CD4-positive, alpha-beta T cell treated with Interleukin-4 for 4 hours (primary cell): Measurements from ENCODE around the gene ADAP1.
"Not testable (repeated sequence)": the region's sequence is repeated elsewhere in the genome, so short reads cannot be mapped to it uniquely, and the experiment has no call there.

ENCODE experiments used
- DNase-seq: peaks from one replicate; pipeline ENCODE4 v3.0.0-alpha.2; 2020

The ADAP1 gene

DNA sequence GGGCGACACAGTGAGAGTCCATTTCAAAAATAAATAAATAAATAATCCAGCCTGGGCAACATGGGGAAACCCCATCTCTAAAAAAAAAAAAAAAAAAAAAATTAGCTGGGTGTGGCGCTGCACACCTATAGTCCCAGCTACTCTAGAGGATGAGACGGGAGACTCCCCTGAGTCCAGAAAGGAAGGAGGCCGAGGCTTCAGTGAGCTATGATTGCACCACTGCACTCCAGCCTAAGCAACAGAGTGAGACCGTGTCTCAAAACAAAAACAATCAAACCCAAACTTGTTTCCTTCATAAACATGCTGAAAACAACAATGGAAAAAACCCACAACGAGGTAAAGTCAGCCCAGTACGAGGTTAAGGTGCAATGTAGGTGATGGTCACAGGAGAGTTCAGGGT is 19.7 kb upstream of the ADAP1 start:
- DNase-seq = peak; percentile 23

DNA sequence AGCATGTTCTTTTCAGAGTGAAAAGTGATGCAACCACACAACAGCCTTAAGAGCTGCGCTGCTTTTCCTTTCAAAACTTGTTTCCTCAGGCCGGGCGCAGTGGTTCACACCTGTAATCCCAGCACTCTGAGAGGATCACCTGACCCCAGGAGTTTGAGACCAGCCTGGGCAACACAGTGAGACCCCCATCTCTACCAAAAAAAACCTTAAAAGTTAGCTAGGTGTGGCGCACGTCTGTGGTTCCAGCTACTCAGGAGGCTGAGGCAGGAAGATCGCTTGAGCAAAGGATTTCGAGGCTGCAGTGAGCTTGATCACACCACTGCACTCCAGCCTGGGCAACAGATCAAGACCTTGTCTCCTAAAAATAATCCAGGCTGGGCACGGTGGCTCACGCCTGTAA is 18.8 kb upstream of the ADAP1 start:
- no peak for DNase-seq

DNA sequence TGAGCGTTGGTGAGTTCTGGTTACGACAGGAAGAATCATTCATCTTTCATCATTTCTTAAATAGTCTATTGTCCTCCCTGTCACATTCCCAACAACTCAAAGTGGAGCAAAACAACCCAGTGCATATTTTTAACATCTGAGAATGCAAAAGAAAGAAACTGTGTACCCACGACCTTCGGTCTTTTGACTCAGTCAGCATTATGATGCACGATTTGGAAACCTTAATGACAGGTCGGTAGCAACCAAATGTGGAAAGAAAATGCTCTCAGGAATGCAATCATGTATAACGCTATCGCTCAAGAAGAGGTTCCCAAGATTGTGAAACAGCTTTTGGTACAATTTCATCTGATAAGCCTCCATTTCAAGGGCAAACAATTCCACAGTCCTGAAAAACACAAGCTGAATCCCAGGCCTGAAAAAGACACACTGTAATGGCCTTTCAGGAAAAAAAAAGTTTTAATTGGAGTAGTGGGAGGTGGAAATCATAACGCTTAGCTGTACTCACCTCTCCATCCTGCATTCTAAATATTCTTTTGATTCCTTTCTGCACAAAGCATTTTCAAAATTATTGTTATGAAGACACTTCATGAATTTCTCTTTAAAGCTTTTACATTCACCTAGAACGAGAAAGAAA is 18.3 kb upstream of the ADAP1 start:
- no peak for DNase-seq

DNA sequence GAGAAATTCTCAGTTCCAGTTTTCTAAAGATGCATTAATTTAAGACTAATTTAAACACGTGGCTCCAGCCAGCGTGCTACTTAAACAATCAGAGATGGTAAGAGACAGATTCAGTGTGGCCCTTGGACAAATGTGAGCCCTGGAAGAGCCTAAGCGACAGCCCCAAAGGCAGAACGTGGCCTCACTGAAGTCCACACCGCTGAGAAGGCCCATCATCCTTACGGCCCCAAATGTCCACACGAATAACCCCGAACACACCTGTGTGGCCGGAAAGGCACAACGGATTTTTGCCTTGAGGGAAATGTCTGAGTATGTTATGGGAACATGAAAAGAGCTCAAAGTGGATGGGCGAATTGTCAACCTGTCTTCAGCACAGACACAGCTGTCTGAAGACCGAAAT is 17.6 kb upstream of the ADAP1 start:
- DNase-seq = no peak

DNA sequence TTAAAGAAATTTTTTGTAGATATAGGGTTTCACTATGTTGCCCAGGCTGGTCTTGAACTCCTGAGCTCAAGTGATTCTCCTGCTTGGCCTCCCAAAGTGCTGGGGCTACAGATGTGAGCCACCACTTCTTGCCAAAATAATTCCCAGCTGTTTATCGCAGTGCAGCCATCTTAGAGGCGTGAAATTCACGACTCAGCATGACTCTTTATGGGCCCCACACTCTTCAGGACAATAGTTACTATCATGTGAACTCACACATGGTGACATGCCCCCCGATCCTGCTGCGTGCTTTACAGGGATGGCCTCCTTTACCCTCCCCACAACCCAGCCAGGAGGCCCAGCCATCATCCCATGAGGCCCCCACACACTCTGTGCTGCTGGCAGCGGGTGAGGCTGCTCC is 16.3 kb upstream of the ADAP1 start:
- DNase-seq = no peak

DNA sequence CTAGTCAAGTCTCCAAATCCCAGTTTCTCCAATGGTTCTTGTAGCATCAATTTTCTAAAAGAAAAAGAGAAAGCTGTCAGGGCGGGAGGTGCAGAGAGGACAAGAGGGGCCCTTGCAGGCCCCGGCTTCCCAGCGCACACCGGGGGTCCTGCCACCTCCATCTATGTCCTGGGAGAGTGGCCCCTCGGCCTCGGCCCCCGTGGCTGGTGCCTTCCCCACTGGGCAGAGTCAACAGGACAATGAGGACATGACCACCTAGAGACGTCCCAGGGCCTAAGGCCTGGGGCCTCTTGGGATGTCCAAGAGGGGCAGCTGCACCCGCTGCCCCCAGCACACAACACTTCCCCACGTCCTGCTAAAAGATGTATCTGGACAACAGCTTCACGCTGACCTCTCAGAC is 14.9 kb upstream of the ADAP1 start:
- DNase-seq = no peak

DNA sequence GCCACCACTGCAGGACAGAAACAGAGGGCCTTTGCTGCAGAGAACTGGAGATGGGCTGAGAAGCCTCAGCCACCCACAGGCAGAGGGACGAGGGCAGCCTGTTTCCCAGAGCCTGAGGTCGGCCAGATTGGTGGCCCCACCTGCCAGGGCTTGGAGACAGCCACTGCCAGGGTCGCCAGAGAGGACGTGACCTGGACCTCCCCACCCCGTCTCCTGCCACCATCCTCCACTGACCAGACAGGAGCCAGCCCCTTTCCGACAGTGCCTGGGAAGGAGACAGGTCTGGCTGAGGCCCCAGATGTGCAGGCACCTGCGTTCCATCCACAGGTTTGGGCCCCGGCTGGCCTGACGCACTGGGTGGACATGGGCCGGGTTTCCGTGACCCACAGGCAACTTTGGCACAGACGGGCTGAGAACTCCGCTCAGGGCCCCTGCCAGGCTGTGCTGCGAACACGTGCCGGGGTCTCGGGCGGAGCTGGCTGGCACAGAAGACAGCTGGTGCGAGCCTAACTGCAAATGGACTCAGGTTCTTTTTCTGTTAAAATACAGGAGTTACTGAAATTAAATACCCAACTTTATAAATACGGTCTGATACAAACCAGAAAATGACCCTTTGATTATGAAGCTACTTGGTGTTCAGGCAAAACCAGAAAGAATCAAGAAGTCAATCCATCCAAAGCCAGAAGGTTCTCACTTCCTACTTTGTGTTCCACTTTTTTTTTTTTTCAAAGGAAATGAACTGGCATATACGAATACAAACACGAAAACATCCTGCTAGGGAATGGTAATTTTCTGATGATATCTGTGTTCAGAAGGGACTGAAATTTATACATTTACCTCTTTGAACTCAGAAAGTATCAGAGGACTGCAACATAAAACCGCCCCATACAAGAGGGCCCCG is 14.0 kb upstream of the ADAP1 start:
- DNase-seq = no peak

DNA sequence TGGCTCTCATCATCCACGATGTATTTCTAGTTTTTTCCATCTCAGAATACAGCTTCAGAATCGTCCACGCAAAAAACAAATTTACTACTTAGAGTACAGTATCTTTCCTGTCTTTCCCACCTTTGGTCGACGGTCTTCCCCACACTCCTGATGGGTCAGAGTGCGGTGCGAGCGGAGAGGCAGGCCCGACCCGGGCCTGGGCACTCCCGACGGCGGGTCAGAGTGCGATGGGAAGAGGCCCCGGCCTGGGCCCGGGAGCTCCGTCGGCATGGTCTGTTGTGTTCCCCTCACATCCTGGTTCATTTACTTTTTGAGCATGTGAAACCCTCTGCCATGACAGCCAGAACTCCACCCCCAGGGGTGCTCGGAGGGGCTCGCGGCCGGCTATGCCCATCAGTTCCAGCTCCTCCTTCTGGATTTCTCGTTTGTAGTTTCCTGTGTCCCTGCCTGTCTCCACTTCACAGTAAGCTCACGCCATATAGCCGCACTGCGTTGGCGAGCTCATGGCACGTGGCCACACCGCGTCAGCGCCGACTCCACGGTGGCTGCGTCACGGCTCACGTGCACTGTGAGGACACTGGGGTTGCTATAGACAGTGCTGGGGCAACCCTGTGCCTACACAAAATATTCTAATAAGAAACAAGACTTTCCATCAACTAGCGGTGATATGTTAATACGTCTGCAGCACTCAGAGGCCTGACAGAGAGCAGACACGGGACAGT is 13.0 kb upstream of the ADAP1 start:
- no peak for DNase-seq

DNA sequence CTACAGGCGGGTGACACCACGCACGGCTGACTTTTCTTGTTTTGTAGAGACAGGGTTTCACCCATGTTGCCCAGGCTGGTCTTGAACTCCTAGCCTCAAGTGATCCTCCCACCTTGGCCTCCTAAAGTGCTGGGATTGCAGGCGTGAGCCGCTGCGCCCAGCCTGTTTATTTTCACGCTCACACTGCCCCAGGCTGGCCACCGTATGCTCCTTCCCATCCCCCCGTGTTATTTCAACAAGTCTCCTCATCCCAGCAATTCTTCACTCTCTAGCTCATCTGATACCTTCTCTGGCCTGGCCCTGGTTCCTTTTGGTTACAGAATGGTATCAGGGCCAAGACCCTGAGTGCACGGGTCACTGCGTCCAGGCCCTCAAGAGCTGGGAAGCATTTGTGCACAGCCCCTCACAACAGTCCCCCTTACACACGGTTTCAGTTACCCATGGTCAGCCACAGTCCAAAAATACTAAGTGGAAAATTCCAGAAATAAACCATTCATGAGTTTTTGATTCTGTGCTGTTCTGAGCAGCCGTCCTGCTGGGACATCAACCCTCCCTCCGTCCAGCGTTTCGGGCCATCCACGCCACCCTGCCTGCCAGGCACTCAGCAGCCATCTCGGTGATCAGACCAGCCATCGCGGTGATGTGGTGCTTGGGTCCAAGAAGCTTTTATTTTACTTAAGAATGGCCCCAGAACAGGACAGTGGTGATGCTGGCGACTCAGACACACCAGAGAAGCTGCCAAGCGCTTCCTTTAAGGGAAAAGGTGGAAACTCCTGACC is 12.0 kb upstream of the ADAP1 start:
- DNase-seq = no peak

DNA sequence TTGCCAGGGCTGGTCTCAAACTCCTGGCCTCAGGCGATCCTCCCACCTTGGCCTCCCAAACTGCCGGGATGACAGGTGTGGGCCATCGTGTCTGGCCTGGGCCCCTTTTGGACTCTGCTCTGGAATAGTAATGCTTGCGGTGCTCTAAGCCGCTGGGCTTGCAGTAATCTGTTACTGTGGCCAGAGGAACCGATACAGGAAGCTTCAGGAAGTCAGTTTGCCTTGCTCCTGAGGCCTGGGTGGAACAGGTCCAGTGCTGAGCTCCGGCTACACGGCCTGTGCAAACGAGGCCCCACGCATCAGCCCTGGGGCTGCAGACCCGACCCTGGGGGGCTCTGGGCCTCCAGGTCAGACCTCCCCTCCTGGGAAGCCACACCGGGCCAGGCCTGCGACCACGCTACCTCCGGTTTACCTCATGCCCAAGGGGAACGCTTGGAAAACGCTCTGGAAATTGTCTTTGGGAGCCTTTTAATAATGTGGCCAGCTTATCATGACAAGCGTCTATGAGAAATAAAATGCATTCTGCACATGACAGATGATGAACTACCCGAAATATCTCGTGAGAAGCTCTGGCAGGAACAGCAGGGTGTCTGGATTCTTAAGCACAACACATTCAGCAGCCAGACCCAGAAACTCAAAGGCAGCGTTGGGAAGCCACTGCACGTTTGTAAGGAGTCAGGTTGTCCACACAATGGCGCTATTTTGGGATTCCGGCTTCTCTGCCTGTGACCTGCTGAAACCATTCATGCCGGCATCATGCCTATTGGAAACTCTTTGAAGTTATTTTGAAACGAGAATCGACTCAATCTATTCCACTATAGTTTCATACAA is 10.1 kb upstream of the ADAP1 start:
- no peak for DNase-seq

DNA sequence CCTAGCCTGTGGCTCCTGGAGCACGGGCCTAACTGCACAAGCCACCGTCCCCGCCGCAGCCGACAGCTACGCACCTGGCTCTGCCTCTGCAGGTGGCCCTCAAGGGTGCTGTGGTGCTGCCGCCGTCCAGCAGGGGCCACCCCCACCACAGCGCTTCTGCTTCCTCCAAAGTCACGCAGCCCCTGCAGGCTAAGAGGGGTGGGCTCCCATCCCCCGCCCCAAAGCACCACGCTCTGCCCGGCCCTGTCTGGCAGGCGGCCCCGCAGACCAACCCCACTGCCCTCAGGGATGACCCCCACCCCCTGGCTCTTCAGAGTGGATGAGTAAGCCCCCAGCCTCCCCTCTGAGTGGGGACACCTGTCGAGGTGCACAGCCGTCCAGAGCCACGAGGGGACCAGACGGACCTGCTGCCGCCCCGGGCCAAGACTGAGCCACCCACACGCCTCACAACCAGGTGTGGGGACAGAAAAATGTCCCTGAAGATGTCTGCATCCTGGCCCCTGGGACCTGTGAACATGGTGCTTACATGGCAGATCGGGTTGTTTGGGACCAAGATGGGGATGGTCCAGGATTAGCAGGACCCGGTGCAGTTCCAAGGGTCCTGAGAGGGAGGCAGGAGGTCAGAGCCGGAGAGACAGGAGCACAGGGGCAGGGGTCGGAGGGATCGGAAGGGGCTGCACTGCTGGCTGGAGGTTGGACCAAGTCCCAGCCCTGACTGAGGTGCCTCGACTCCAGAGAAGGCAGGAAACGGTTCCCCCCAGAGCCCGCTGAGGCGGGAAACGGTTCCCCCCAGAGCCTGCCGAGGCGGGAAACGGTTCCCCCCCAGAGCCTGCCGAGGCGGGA is 9.0 kb upstream of the ADAP1 start:
- no peak for DNase-seq

DNA sequence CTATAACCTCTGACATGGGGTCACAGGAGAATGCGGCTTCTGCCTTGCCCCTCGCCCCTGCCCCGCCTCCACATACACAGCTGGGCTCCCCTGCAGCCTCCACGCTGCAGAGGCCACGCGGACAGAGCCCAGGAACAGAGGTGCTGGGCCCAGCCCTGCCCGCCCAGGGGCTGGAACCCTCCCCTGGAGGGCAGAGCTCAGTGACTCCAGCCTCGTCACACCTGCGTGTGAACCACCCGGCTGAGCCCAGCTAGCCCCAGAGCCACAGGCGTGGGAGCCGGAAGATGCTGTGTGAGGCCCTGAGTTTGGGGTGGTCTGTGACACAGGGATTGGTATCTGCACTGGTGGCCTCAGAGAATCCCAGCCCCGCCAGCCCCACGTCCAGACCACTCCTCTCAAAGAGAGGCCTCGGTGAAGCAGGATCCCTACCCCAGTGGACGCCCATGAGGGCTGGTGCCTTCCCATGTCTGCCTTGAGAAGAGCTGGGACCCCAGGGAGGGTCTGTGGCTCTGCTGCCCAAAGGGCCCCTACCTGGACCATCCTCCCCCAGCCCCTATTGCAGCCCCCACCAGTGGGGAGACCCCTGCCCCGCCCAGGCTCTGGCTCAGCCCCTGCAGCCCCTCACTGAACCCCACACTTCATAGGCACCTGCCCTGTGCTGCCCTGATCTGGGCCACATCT is 8.1 kb upstream of the ADAP1 start:
- no peak for DNase-seq

DNA sequence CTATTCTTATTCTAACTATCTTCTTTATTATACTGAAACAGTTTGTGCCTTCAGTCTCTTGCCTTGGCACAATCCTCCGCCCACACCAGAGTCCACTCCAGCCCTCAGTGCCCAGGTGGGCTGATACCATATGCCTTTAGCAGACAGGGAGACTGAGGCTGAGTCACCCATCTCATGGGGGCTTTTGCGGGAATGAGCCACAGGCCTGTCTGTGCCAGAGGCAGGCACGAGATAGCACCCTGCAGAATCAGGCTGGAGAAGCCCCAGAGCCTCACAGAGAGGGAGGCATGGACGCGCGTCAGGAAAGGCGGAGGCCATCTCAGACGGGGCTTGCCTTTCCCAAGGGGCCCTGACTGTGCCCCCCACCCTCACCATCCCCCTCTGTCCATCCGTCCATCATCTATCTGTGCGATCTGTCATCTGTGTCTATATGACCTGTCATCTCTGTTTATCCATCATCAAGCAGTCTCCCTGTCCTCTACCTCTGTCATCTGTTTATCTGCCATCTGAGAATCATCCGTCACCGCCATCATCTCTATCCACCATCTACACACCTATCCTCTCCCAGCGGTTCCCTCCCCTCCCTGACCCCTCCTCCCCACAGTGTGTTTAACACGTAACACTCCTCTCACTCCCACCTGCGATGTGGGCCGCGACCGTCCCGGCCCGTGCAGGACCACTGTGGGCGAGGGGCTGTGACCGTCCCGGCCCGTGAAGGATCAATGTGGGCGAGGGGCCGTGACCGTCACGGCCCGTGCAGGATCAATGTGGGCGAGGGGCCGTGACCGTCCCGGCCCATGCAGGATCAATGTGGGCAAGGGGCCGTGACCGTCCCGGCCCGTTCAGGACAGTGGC is 7.3 kb upstream of the ADAP1 start:
- no peak for DNase-seq

DNA sequence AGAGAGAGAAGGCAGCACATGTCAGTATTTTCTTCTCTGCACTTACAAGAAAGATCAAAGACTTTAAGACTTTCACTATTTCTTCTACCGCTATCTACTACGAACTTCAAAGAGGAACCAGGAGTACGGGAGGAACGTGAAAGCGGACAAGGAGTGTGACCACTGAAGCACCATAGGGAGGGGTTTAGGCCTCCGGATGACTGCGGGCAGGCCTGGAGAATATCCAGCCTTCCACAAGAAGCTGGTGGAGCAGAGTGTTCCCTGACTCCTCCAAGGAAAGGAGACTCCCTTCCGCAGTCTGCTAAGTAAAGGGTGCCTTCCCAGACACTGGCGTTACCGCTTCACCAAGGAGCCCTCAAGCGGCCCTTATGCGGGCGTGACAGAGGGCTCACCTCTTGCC is 6.5 kb upstream of the ADAP1 start:
- DNase-seq = not testable (repeated sequence)

DNA sequence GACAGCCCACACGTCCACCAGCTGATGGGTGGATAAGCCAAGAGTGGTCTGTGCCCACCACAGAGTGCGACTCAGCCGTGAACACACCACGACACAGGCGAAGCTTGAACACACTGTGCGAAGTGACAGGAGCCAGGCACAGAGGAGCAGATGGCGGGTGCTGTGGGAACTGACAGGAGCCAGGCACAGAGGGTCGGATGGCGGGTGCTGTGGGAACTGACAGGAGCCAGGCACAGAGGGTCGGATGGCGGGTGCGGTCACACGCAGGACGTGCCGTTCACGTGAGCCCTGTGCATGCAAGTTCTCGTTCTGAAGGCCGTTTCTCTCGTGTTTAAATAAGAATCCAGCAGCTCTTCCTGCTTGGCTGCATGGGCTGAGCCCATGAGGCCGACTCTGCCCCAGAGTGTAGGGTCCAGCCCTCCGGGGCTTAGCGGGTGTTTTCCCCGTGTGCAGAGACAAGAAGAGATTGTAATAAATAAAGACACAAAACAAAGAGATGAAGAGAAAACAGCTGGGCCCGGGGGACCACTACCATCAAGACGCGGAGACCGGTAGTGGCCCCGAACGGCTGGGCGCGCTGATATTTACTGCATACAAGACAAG is 5.9 kb upstream of the ADAP1 start:
- DNase-seq = no peak

DNA sequence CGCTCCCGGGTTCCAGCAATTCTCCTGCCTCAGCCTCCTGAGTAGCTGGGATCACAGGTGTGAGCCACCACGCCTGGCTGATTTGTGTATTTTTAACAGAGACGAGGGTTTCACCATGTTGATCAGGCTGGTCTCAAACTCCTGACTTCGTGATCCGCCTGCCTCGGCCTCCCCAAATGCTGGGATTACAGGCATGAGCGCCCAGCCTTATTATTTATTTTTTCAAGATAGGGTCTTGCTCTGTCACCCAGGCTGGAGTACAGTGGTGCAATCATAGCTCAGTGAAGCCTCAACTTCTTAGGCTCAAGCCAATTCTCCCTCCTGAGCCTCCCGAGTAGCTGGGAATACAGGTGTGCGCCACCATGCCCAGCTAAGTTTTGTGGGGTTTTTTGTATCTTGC is 5.3 kb upstream of the ADAP1 start:
- DNase-seq = not testable (repeated sequence)

DNA sequence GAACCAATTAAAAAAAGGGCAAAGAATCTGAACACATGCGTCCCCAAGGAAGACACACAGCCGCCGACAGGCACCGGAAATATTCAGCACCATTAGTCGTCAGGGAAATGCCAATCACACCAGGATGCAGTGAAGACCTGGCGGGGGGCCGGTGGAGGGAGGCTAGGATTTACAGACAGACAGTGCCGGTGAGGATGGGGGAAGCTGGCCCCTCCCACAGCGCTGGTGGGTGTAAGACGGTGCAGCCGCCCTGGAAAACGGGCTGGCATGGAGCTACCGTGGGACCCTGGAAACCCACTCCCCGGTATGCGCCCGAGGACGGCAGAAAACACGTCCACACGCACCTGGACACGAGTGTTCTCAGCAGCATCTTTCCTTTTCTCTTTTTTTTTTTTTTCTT is 4.8 kb upstream of the ADAP1 start:
- DNase-seq = no peak

DNA sequence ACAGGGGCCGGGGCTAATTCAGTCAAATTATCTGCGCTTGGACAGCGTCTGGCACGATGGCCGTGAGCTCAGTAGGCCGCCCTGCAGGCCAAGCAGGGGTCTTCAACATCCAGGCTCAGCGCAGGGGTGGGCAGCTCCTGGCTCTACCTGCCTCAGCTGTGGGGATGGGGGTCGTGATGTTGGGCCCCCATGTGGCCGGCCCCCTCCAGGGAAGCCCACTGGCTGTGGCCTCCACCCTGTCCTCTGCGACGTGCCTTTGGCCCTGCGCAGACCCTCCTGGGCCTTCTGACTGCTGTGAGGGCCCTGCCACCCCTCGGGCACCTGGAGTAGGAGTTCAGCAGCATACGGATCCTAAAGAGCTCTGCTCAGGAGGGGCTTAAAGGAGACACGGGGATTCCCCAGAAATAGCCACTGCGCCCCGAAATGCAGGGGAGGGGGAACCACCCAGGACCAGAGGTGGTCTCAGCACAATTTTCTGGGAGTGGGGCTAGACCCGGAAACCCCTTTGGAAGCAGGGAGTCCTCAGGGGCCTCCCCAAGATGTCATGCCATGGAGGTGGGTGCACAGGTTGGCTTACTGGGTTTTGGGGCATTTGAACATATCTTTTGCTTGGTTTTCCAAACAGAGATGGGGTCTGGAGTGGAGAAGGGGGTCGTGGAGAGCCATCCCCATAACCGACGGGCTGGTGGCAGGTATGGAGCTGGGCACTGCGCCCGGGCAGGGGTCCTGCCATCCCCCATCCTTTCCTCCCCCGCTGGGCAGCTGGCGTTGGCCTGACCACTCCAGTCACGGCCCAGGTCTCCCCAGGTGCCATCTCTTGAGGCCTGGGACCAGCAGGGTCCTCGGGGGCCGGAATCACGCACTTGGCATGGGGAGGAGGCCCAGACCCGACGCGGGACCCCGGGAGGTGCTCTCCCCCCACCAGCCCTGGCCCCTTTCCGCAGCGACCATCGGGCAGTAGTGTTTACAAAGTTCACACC is 4.0 kb upstream of the ADAP1 start:
- DNase-seq = no peak
